K562 (cell line): ENCODE results near the gene ZC3H13. TPM values are rescaled to one million over a fixed set of nuclear protein-coding genes. Genes with fewer than 3 reads are reported as not detected.

ENCODE experiments used
- ARID1B ChIP-seq: fragments of 450-650 bp; IDR thresholded peaks from 2 replicates; pipeline ENCODE4 v1.6.1; 2016; ENCODE audit warnings: antibody characterized with exemption, mild to moderate bottlenecking, inconsistent platforms
- ARID3B ChIP-seq: fragments of 250-450 bp; sonication (Bioruptor Pico); IDR thresholded peaks from 2 replicates; pipeline ENCODE4 v1.4.0; 2020; ENCODE audit warnings: borderline replicate concordance
- ARID4B ChIP-seq: sonication (generic); formaldehyde crosslinking; IDR thresholded peaks from 2 replicates; pipeline ENCODE4 v1.8.0; 2022; ENCODE audit warnings: mild to moderate bottlenecking, missing genetic modification reagents
- E2F8 ChIP-seq: fragments of 450-650 bp; IDR thresholded peaks from 2 replicates; pipeline ENCODE4 v1.7.1; 2018; ENCODE audit warnings: mild to moderate bottlenecking, low read depth; ENCODE audit not compliant: partially characterized antibody
- POLR3A ChIP-seq: IDR thresholded peaks from 2 replicates; pipeline ENCODE4 v1.6.1; 2011; ENCODE audit warnings: borderline replicate concordance, mild to moderate bottlenecking, moderate library complexity; ENCODE audit not compliant: insufficient read length, insufficient read depth; ENCODE audit errors: extremely low read depth
- PURB ChIP-seq: sonication (generic); formaldehyde crosslinking; IDR thresholded peaks from 2 replicates; pipeline ENCODE4 v1.9.0; 2021; ENCODE audit warnings: low read depth, mild to moderate bottlenecking, missing genetic modification reagents
- STAT5B ChIP-seq: fragments of 250-450 bp; sonication (Bioruptor Pico); IDR thresholded peaks from 2 replicates; pipeline ENCODE4 v1.8.0; 2021; ENCODE audit warnings: mild to moderate bottlenecking, inconsistent platforms
- ZNF280A ChIP-seq: fragments of 450-650 bp; IDR thresholded peaks from 2 replicates; pipeline ENCODE4 v1.6.1; 2018; ENCODE audit warnings: mild to moderate bottlenecking, low read depth; ENCODE audit not compliant: partially characterized antibody
- ZNF639 ChIP-seq, 2 experiments: fragments of 200-800 bp in 1 of 2; sonication (Bioruptor generic) in 1 of 2; sonication (generic) in 1 of 2; formaldehyde crosslinking in 1 of 2; IDR thresholded peaks in 1 of 2; conservative IDR thresholded peaks in 1 of 2; 2 replicates each; pipeline versions ENCODE4 v1.5.0 to v1.6.1; 2016 to 2020; ENCODE audit warnings: missing compliant biosample characterization in 1 of 2, missing genetic modification characterization in 1 of 2, missing genetic modification reagents in 1 of 2
- polyA plus RNA-seq, 8 experiments: library from polyadenylated mRNA; depleted of rRNA in 4 of 8; stranded (reverse) in 5 of 8; unstranded in 3 of 8; fragments of >200 nt; fragmentation: Nextera tagmentation in 2 of 8; fragmentation: Illumina TruSeq in 1 of 8; extraction: Ambion mirVana in 2 of 8; extraction: Trizol in 1 of 8; gene quantifications; 2 replicates each; pipeline versions ENCODE4 v1.2.1 to v1.2.3, GENCODE V29; 2011 to 2014; ENCODE audit warnings: inconsistent platforms in 1 of 8, missing spikeins in 1 of 8
- total RNA-seq, 7 experiments: library from RNA; depleted of rRNA in 6 of 7; stranded (reverse); fragments of >200 nt in 6 of 7; fragmentation: Illumina TruSeq in 2 of 7; extraction: Trizol in 2 of 7; gene quantifications; 2 replicates each; pipeline versions ENCODE4 v1.2.1 to v1.2.3, GENCODE V29; 2011 to 2021; ENCODE audit warnings: low replicate concordance in 1 of 7
- TF ChIP-seq, protein P1 (sequence below): fragments of 250-450 bp; sonication (Bioruptor Pico); IDR thresholded peaks from 2 replicates; pipeline ENCODE4 v1.8.0; 2022; ENCODE audit warnings: moderate library complexity, mild to moderate bottlenecking, inconsistent platforms
- TF ChIP-seq, protein P2 (sequence below): sonication (generic); formaldehyde crosslinking; IDR thresholded peaks from 2 replicates; pipeline ENCODE4 v1.8.0; 2022; ENCODE audit warnings: mild to moderate bottlenecking, missing genetic modification reagents

Gene ZC3H13
- total and polyA plus RNA-seq, 9 of the 15 experiments (the other 6 are each of a cell fraction or from before 2014, with no cell fraction given): 4.9 to 27.6 (median 12.1) TPM

DNA sequence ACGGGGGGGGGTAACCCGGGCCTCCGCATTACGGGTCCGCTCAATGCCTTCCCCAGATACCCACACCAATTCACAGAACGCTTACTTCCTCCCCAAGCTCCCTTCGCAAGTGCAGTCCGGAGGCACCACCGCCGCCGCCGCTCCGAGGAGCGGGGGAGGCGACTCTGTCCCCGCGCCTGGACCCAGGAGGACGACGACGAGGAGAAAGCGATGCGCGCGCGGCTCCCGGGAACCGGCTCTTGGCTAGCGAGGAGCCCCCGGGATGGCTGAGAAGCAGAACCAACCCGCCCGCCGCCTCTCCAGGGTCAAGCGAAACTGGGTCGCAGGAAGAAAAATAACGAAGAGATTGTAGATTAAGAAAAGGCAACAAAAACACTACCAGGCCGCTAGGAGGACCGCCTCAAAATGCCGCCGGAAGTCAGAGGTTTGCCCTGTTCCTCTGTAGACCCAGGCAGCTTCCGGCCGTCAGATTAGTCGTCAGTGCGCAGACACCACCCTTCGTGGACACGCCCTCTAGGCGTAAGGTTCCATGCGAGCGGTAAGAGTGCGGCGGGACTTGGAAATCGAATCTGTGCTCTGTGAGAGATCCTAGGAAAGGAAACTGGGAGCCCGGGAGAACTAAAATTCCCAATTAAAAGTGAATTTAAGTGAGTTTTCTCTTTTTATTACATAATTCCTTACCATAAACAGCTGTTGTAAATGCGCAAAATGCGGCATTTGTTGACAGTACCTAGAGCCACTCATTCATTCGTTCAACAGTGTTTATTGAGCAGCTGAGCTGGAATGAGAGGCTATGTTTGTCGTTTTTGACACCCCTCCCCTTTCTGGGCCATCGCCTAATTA is at the start of gene ZC3H13 (continued):
- TF ChIP-seq ZNF280A (no peak), PURB (CRISPR knock-in tag) (no peak), ARID4B (no peak; the same call in 1 of the 2 replicates), ARID3B (CRISPR knock-in tag) (no peak), ZNF639 (CRISPR knock-in tag; conservative IDR thresholded peaks at IDR 0.05 in 1 of 2, IDR thresholded peaks at IDR 0.05 in 1 of 2) (peak in 1 of 2 experiments; percentile 66; a peak in 2 of 4 replicates), E2F8 (peak; percentile 84), POLR3A (no peak), STAT5B (no peak), ARID1B (peak; percentile 14; the same call in 1 of the 2 replicates)
- TF ChIP-seq, protein P1, sequence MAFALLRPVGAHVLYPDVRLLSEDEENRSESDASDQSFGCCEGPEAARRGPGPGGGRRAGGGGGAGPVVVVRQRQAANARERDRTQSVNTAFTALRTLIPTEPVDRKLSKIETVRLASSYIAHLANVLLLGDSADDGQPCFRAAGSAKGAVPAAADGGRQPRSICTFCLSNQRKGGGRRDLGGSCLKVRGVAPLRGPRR (CRISPR knock-in tag): no peak
- TF ChIP-seq, protein P2, sequence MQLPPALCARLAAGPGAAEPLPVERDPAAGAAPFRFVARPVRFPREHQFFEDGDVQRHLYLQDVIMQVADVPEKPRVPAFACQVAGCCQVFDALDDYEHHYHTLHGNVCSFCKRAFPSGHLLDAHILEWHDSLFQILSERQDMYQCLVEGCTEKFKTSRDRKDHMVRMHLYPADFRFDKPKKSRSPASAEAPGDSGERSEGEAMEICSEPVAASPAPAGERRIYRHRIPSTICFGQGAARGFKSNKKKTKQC: peak; percentile 31; the same call in 1 of the 2 replicates
